T-helper 22 cell (primary cell): ENCODE measurements around the gene NEK8.

Experiments used
- DNase-seq: peaks from one replicate; pipeline ENCODE4 v3.0.0-alpha.2; 2020; ENCODE audit warnings: low read depth

Gene NEK8

GRCh38 chr17:28744972-28745785, 16.6 kb downstream of the NEK8 start:
- DNase-seq, result no peak

DNA sequence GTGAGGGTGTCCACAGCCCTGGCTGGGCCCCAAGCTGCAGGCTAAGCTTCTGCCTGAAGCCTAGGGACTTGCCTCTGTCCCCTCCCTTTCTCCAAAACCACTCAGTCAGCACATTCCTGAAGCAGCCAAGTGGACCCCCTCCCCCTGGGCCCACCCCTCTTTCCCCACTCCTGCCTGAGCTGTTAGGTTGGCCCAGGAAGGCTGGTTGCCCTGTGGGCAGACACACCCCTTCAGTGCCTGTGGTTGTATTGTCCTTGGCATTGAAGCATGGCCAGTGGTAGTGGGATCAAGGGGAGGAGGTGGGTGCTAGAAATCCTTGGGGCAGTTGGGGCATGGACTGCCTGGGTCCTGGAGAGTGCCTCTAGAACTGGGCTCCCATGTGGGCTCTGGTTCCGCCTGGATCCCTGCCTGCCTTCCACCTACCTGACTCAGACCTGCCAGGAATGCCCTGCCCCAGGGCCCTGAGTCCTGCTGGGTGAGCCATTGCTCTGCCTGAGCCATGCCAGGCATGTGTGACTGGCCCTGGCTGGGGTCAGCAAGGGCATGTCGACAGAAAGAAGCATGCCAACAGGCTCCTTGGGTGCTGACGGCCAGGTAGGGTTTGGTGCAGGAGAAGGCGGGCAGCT, 17.3 kb downstream of the NEK8 start:
- no peak for DNase-seq

GRCh38 chr17:28746611-28747050, 18.0 kb downstream of the NEK8 start:
- no peak for DNase-seq

- DNase-seq, result no peak
Observed at GRCh38 chr17:28747051-28747691, 18.6 kb downstream of the NEK8 start.

DNA sequence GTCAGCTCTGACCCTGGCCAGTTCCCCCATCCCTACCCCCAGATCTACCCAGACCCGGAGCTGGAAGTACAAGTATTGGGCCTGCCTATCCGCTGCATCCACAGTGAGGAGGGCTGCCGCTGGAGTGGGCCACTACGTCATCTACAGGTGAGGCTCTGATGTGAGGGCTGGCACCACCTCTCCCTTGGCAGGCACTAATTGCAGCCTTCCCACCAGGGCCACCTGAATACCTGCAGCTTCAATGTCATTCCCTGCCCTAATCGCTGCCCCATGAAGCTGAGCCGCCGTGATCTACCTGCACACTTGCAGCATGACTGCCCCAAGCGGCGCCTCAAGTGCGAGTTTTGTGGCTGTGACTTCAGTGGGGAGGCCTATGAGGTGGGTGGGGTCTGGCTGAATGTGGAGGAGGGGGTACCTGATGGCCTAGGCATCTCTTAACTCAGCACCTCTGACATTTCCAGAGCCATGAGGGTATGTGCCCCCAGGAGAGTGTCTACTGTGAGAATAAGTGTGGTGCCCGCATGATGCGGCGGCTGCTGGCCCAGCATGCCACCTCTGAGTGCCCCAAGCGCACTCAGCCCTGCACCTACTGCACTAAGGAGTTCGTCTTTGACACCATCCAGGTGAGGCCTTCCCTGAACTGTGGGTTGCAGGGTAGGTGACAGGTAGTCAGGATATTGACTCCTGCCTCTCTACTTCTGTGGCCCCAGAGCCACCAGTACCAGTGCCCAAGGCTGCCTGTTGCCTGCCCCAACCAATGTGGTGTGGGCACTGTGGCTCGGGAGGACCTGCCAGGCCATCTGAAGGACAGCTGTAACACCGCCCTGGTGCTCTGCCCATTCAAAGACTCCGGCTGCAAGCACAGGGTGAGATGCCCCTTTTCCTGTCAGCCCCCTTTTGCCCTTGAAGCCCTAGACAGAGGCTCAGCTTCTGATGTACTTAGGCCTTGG, 19.5 kb downstream of the NEK8 start:
- DNase-seq, result no peak

- DNase-seq, result no peak
Observed at GRCh38 chr17:28748852-28749515, 20.4 kb downstream of the NEK8 start.

DNA sequence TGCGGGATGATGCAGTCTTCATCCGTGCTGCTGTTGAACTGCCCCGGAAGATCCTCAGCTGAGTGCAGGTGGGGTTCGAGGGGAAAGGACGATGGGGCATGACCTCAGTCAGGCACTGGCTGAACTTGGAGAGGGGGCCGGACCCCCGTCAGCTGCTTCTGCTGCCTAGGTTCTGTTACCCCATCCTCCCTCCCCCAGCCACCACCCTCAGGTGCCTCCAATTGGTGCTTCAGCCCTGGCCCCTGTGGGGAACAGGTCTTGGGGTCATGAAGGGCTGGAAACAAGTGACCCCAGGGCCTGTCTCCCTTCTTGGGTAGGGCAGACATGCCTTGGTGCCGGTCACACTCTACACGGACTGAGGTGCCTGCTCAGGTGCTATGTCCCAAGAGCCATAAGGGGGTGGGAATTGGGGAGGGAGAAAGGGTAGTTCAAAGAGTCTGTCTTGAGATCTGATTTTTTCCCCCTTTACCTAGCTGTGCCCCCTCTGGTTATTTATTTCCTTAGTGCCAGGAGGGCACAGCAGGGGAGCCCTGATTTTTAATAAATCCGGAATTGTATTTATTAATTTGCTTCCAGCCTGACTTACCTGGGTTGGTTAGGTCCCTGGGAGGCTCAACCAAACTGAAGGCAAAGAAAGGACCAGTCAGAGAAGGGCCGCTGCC, 21.1 kb downstream of the NEK8 start:
- DNase-seq, result no peak

GRCh38 chr17:28750178-28751047, 21.8 kb downstream of the NEK8 start:
- peak; percentile 76 for DNase-seq

- DNase-seq, result no peak
Observed at GRCh38 chr17:28751600-28752366, 23.2 kb downstream of the NEK8 start.

DNA sequence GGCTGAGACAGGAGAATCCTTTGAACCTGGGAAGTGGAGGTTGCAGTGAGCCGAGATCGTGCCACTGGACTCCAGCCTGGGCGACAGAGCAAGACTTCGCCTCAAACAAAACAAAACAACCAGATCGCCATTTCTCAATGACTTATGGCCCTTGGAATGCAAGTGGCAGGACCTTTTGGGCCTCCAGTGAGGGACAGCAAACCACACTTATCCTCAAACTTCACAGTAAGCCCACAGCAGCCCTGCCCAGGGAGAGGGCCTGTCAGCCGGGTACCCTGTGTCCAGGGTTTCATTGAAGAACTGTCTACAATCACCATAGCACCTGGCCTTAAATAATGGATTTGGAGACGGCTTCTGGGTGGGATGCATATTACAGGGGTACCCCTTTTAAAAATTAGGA, 26.9 kb downstream of the NEK8 start:
- no peak for DNase-seq

DNA sequence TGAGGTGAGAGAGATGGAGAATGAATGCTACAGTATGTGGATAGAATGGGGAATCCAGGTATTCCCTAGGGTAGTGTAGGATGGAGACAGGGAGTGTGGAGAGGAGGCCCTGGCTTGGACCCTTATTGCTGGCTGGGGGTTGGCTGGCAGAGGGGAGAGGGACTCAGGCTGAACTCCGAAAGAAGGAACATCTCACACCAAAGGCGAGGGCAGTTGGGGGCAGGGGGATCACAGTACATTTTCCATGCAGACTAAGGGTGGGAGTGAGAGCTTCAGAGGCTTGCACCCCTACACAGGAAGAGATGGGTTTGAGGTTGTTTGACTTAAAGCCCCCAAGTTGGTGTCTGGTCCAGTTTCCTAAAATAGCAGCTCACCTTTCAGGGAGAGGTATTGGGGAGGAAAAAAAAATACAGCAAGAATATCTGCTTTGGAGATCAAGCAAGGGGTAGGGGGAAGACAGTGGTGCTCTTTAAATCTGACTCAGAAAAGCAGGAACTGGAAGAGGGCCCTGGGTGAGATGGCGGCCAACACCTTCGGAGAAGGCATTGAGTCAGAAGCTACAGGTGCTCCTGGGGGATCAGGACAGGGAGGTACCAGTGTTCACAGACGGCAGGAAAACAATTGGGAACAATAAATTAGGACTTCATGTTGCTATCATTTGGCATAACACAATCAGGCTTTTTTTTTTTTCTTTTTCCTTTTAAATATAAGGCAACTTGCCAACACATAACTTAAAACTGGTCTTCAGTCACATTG, 27.6 kb downstream of the NEK8 start:
- DNase-seq, result no peak

DNA sequence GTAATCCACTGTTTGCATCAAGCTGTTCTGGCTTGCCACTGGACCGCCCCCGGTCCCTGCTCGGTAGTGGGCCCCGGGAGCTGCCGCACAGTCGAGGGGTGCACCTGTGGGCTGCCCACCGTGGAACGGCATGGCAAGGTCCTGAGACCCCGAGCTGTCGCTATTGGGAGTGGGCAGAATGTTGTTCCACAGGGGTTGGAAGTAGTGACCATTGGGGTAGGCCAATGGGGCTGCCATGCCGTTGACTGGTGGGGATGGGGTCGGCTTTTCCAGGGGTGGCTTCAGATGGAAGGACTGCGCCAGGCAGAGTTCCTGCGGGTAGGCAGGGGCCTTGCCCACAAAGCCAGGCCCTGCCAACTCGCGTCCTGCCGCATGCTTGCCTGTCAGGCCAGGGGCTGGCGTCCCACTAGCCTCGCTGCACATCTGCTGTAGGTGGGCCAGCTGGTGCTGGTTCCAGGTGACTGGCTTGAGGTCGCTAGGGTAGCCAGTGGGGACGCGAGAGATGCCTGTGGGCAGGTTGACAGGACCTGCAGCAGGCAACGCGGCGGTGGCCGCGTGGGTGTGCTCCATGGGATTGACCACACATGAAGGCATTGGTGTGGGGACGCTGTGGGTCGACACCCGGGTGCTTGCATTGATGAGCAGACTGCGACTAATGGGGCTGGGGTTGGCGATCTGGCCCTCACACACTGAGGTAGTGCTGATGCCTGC, 30.0 kb downstream of the NEK8 start:
- no peak for DNase-seq

- DNase-seq, result no peak
Observed at GRCh38 chr17:28759256-28759865, 30.8 kb downstream of the NEK8 start.

- DNase-seq, result no peak
Observed at GRCh38 chr17:28760601-28761562, 32.3 kb downstream of the NEK8 start.

DNA sequence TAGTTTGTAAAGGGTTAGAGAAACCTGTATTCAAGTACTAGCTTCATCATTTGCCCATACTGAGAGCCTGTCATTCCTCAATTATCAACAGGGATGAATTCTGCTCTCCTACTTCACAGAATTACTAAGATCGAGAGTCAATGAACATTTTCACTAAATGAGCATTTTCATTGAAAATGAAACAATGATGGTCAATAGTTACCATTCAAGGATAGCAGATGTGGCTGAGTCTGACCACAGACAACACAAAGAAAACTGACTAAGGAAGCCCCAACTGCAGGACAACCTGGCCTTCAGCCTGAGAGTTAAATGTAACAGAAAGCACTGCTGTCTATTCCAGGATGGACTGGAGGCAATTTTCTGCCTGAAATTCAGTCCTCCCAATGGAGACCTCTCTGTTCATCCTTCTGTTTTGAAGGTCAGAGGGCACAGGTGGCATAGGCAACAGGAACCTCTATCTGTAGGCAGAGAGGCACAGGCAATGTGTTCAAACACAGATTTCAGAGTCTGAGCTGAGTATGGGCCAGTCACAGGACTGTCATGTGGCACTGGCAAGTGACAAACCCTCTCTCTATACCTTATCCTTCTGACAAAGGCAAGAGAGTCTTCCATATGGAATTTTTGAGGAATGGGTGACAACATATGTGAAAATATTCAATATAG, 34.7 kb downstream of the NEK8 start:
- no peak for DNase-seq
